Mesodermal cell (in vitro differentiated cells): ENCODE measurements around the gene MIDN. TPM values are rescaled to one million over a fixed set of nuclear protein-coding genes. Genes with fewer than 3 reads are reported as not detected.
"Not testable (repeated sequence)": the region's sequence is repeated elsewhere in the genome, so short reads cannot be mapped to it uniquely, and the experiment has no call there.

Source experiments
- H3K27ac ChIP-seq: 2 replicates; pipeline ENCODE4 v1.7.0; 2013; ENCODE audit warnings: mild to moderate bottlenecking, low read depth, low read length, moderate library complexity; ENCODE audit not compliant: severe bottlenecking
- H3K36me3 ChIP-seq: 2 replicates; pipeline ENCODE4 v1.7.1; 2013; ENCODE audit warnings: mild to moderate bottlenecking, low read length, moderate library complexity; ENCODE audit not compliant: control insufficient read depth, insufficient read depth
- H3K4me1 ChIP-seq: one replicate; pipeline ENCODE4 v1.7.1; 2013; ENCODE audit warnings: mild to moderate bottlenecking, low read length; ENCODE audit not compliant: insufficient read depth, control insufficient read depth, poor library complexity, severe bottlenecking
- H3K4me3 ChIP-seq: 2 replicates; pipeline ENCODE4 v1.7.0; 2013; ENCODE audit warnings: low read length, control low read depth, mild to moderate bottlenecking; ENCODE audit not compliant: insufficient read depth, poor library complexity, severe bottlenecking; ENCODE audit errors: extremely low read depth
- H3K9me3 ChIP-seq: 2 replicates; pipeline ENCODE4 v1.7.1; 2013; ENCODE audit warnings: mild to moderate bottlenecking, low read length, moderate library complexity; ENCODE audit not compliant: control insufficient read depth
- whole genome bisulfite sequencing, 2 experiments: methylation state at CpG; one replicate each; pipeline ENCODE4 v1.1.5; 2013; ENCODE audit warnings: missing lambda C conversion rate in 2 of 2; ENCODE audit not compliant: insufficient coverage in 2 of 2; 5-methylcytosine and 5-hydroxymethylcytosine counted together
- polyA plus RNA-seq, 2 experiments: library from polyadenylated mRNA; stranded (reverse); fragments of 50-300 nt; gene quantifications; one replicate each; pipeline ENCODE4 v1.2.3, GENCODE V29; 2013

MIDN gene
- 101 TPM for polyA plus RNA-seq (2013, experiment 1 of 2)
- polyA plus RNA-seq (2013, experiment 2 of 2), result 84.0 TPM

GRCh38 chr19:1248139-1248785, at the start of gene MIDN:
Gene MIDN, plus strand, starts transcription at chr19:1248583. Its CDS starts 1,714 bp downstream, at chr19:1250297.
- Histone ChIP-seq H3K4me3 (peak within 1 kb of the TSS; percentile 87), H3K36me3 (peaks cover 32% of the 10 kb centered on the region), H3K4me1 (peaks cover 10% of the 10 kb centered on the region), H3K27ac (peak within 1 kb of the TSS; percentile 98), H3K9me3 (no peaks in the 10 kb centered on the region)
- 2 to 3% methylated on average over 22 to 38 of the region's 60 CpGs for WGBS, 2 experiments

- no peak overlapping the region for H3K27ac ChIP-seq
- no peaks in the 10 kb centered on the region for H3K36me3 ChIP-seq
- peaks cover 5% of the 10 kb centered on the region for H3K4me1 ChIP-seq
- WGBS, 2 experiments, result 84 to 94% methylated on average over 10 of the region's 10 CpGs
- H3K4me3 ChIP-seq, result no peak overlapping the region
- no peaks in the 10 kb centered on the region for H3K9me3 ChIP-seq
Measured at GRCh38 chr19:1199531-1199930, 48.9 kb upstream of the MIDN start.

- H3K4me3 ChIP-seq, H3K9me3 ChIP-seq, H3K27ac ChIP-seq, H3K36me3 ChIP-seq, H3K4me1 ChIP-seq: not testable (repeated sequence)
- 94 to 100% methylated on average over 1 to 2 of the region's 4 CpGs for WGBS, 2 experiments
Measured at GRCh38 chr19:1200614-1201013, 47.8 kb upstream of the MIDN start.

- 4 to 8% methylated on average over 44 to 74 of the region's 114 CpGs for WGBS, 2 experiments
Measured at GRCh38 chr19:1205114-1206099, 43.0 kb upstream of the MIDN start, which contains the start of gene STK11. Gene STK11, plus strand, starts transcription at chr19:1205778. Its CDS starts 1,136 bp downstream, at chr19:1206914.

GRCh38 chr19:1206150-1206863, 42.1 kb upstream of the MIDN start:
- WGBS, 2 experiments, result 0% methylated on average over 58 to 73 of the region's 78 CpGs
- Histone ChIP-seq H3K27ac (no peak overlapping the region), H3K9me3 (no peaks in the 10 kb centered on the region), H3K36me3 (peaks cover 34% of the 10 kb centered on the region), H3K4me1 (peaks cover 21% of the 10 kb centered on the region), H3K4me3 (peak overlapping the region; percentile 76)

More at GRCh38 chr19:1205114-1206099, 43.0 kb upstream of the MIDN start, which contains the start of gene STK11:
- H3K36me3 ChIP-seq, result peaks cover 25% of the 10 kb centered on the region
- peak within 1 kb of the TSS; percentile 76 for H3K4me3 ChIP-seq
- H3K4me1 ChIP-seq, result peaks cover 21% of the 10 kb centered on the region
- H3K9me3 ChIP-seq, result no peaks in the 10 kb centered on the region
- peak within 1 kb of the TSS; percentile 53 for H3K27ac ChIP-seq

- peak overlapping the region; percentile 39 for H3K27ac ChIP-seq
- H3K4me3 ChIP-seq, result peak overlapping the region; percentile 76
- 2 to 6% methylated on average over 23 to 38 of the region's 38 CpGs for WGBS, 2 experiments
- H3K4me1 ChIP-seq, result peaks cover 21% of the 10 kb centered on the region
- no peaks in the 10 kb centered on the region for H3K9me3 ChIP-seq
- H3K36me3 ChIP-seq, result peaks cover 40% of the 10 kb centered on the region
Measured at GRCh38 chr19:1206864-1207450, 41.4 kb upstream of the MIDN start.

- peaks cover 49% of the 10 kb centered on the region for H3K36me3 ChIP-seq
- not testable (repeated sequence) for H3K4me3 ChIP-seq, H3K27ac ChIP-seq, H3K9me3 ChIP-seq
- 81 to 83% methylated on average over 7 to 10 of the region's 10 CpGs for WGBS, 2 experiments
- peaks cover 23% of the 10 kb centered on the region for H3K4me1 ChIP-seq
Measured at GRCh38 chr19:1208830-1209229, 39.6 kb upstream of the MIDN start.

GRCh38 chr19:1210227-1210538, 38.2 kb upstream of the MIDN start:
- WGBS, 2 experiments, result 92 to 95% methylated on average over 4 to 7 of the region's 13 CpGs
- H3K9me3 ChIP-seq, result no peaks in the 10 kb centered on the region
- H3K27ac ChIP-seq, result no peak overlapping the region
- H3K4me1 ChIP-seq, result peaks cover 33% of the 10 kb centered on the region
- H3K4me3 ChIP-seq, result no peak overlapping the region
- H3K36me3 ChIP-seq, result peaks cover 49% of the 10 kb centered on the region

GRCh38 chr19:1211494-1212234, 36.7 kb upstream of the MIDN start:
- H3K4me3 ChIP-seq, result no peak overlapping the region
- no peaks in the 10 kb centered on the region for H3K9me3 ChIP-seq
- H3K4me1 ChIP-seq, result peaks cover 34% of the 10 kb centered on the region
- H3K36me3 ChIP-seq, result peaks cover 50% of the 10 kb centered on the region
- no peak overlapping the region for H3K27ac ChIP-seq
- WGBS, 2 experiments, result 95 to 96% methylated on average over 30 to 32 of the region's 33 CpGs
